HG03060 (cell line): ENCODE measurements around the gene ALPG.

ENCODE experiments used
- ATAC-seq: cut with Tn5 transposase; IDR thresholded peaks from one replicate; pipeline ENCODE4 v1.9.1; 2021; ENCODE audit warnings: low read depth, moderate number of reproducible peaks; ENCODE audit not compliant: unreplicated experiment

The ALPG gene

GRCh38 chr2:232456296-232457120 lies 49.9 kb downstream of the ALPG start:
- ATAC-seq, result no peak

GRCh38 chr2:232457121-232458011 lies 50.7 kb downstream of the ALPG start:
- ATAC-seq, result no peak

GRCh38 chr2:232458051-232458660 lies 51.5 kb downstream of the ALPG start:
- ATAC-seq, result no peak

GRCh38 chr2:232458661-232459418 lies 52.2 kb downstream of the ALPG start:
- ATAC-seq, result no peak

- ATAC-seq, result no peak
Measured at GRCh38 chr2:232459419-232460035, 52.9 kb downstream of the ALPG start.

GRCh38 chr2:232460171-232460570 lies 53.5 kb downstream of the ALPG start:
- ATAC-seq, result no peak
